Loucy (cell line): Measurements from ENCODE around the gene DCTN5.

Experiments used
- H2AFZ ChIP-seq: fragments of 200-600 bp; sonication (generic); 2 replicates; pipeline ENCODE4 v1.6.0; 2016; ENCODE audit warnings: antibody characterized with exemption, mild to moderate bottlenecking, low read length, moderate library complexity
- H3F3A ChIP-seq: fragments of 200-600 bp; 2 replicates; pipeline ENCODE4 v1.6.0; 2016; ENCODE audit warnings: antibody characterized with exemption, low read depth, mild to moderate bottlenecking
- H3K27me3 ChIP-seq: fragments of 200-600 bp; sonication (generic); 2 replicates; pipeline ENCODE4 v1.6.1; 2014; ENCODE audit warnings: low read length, mild to moderate bottlenecking; ENCODE audit not compliant: insufficient read depth, poor library complexity, severe bottlenecking
- H3K36me3 ChIP-seq: fragments of 200-600 bp; sonication (generic); 2 replicates; pipeline ENCODE4 v1.6.1; 2016; ENCODE audit warnings: low read length; ENCODE audit not compliant: insufficient read depth
- H3K4me1 ChIP-seq: fragments of 200-600 bp; sonication (generic); 2 replicates; pipeline ENCODE4 v1.5.1; 2014; ENCODE audit warnings: low read length, mild to moderate bottlenecking; ENCODE audit not compliant: insufficient read depth, poor library complexity, severe bottlenecking
- H3K4me2 ChIP-seq: fragments of 200-600 bp; sonication (generic); 2 replicates; pipeline ENCODE4 v1.6.0; 2014; ENCODE audit warnings: antibody characterized with exemption, low read length, low read depth, mild to moderate bottlenecking; ENCODE audit not compliant: poor library complexity, severe bottlenecking
- H3K4me3 ChIP-seq: fragments of 200-600 bp; sonication (generic); 2 replicates; pipeline ENCODE4 v1.5.1; 2014; ENCODE audit warnings: low read length, mild to moderate bottlenecking, mixed read lengths; ENCODE audit not compliant: poor library complexity, severe bottlenecking
- H3K79me2 ChIP-seq: fragments of 200-600 bp; sonication (generic); 2 replicates; pipeline ENCODE4 v1.6.1; 2014; ENCODE audit warnings: low read length; ENCODE audit not compliant: insufficient read depth
- H3K9ac ChIP-seq: fragments of 200-600 bp; sonication (generic); 2 replicates; pipeline ENCODE4 v1.6.0; 2014; ENCODE audit warnings: mild to moderate bottlenecking, low read depth, low read length, moderate library complexity; ENCODE audit not compliant: poor library complexity, severe bottlenecking
- H3K9me2 ChIP-seq: fragments of 200-600 bp; sonication (generic); replicated peaks from 2 replicates; pipeline ENCODE4 v1.6.1; 2016; ENCODE audit warnings: low read depth, low read length, mixed read lengths
- H3K9me3 ChIP-seq: fragments of 200-600 bp; sonication (generic); 2 replicates; pipeline ENCODE4 v1.6.1; 2014; ENCODE audit warnings: mild to moderate bottlenecking, antibody characterized with exemption, low read length, low read depth; ENCODE audit not compliant: insufficient read depth
- H4K20me1 ChIP-seq: fragments of 200-600 bp; sonication (generic); 2 replicates; pipeline ENCODE4 v1.6.0; 2014; ENCODE audit warnings: antibody characterized with exemption, low read length, mild to moderate bottlenecking; ENCODE audit not compliant: insufficient read depth, poor library complexity, severe bottlenecking
- EZH2phosphoT487 ChIP-seq: fragments of 200-600 bp; IDR thresholded peaks from 2 replicates; pipeline ENCODE4 v1.6.1; 2018; ENCODE audit warnings: antibody characterized with exemption, mild to moderate bottlenecking, moderate library complexity, borderline replicate concordance
- TF ChIP-seq, protein P1 (sequence below): fragments of 200-600 bp; sonication (generic); conservative IDR thresholded peaks from 2 replicates; pipeline ENCODE4 v1.5.1; 2014; ENCODE audit warnings: mild to moderate bottlenecking, antibody characterized with exemption, low read length

Gene DCTN5

DNA sequence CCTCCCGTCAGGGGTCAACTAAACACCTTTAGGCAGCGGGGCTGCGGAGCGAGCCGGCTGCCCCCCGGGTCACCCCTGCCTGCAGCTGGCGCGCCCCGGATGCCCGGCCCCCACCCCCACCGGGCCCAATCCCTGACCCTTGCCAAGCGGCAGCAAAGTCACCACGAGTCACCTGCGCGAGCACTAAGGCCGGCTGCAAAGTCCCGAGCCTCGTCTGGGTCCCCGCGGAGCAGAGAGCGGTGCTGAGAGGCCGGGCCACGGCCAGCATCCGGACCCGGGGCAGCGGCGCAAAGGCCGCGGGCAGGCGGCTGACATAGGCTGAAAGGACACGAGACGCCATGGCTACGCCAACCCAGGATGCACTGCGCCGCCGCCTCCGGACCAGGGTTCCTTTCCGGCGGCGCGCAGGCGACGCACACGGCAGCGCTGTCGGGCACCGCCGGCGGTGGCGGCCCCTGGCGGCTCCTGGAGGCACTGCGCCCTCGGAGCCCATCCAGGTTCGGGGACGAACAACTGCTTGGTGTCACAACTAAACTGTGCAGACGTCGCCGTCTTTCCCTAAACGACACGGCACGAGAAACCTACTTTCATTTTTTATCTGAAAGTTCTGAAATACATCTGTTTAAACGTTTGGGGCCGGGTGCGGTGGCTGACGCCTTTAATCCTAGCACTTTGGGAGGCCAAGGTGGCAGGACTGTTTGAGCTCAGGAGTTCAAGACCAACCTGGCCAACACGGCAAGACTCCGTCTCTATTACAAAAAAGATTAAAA, 45.1 kb upstream of the DCTN5 start, which contains the start of gene NDUFAB1:
Gene NDUFAB1, minus strand, starts transcription at position 366 of the 770 bp plus-strand sequence. Its CDS starts 26 bp downstream, at position 340.
- TF ChIP-seq EZH2phosphoT487 = no peak
- TF ChIP-seq, protein P1, sequence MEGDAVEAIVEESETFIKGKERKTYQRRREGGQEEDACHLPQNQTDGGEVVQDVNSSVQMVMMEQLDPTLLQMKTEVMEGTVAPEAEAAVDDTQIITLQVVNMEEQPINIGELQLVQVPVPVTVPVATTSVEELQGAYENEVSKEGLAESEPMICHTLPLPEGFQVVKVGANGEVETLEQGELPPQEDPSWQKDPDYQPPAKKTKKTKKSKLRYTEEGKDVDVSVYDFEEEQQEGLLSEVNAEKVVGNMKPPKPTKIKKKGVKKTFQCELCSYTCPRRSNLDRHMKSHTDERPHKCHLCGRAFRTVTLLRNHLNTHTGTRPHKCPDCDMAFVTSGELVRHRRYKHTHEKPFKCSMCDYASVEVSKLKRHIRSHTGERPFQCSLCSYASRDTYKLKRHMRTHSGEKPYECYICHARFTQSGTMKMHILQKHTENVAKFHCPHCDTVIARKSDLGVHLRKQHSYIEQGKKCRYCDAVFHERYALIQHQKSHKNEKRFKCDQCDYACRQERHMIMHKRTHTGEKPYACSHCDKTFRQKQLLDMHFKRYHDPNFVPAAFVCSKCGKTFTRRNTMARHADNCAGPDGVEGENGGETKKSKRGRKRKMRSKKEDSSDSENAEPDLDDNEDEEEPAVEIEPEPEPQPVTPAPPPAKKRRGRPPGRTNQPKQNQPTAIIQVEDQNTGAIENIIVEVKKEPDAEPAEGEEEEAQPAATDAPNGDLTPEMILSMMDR = peak; percentile 81
- Histone ChIP-seq H4K20me1 (peaks cover 38% of the 10 kb centered on the region), H3K9me2 (no peaks in the 10 kb centered on the region), H3K9ac (peak within 1 kb of the TSS; percentile 92), H3K4me1 (peaks cover 9% of the 10 kb centered on the region), H3K79me2 (peaks cover 47% of the 10 kb centered on the region), H3K36me3 (peaks cover 13% of the 10 kb centered on the region; the same call in 1 of the 2 replicates), H3K4me3 (peak within 1 kb of the TSS; percentile 96), H3K9me3 (no peaks in the 10 kb centered on the region), H2AFZ (peak within 1 kb of the TSS; percentile 98), H3F3A (no peaks in the 10 kb centered on the region), H3K27me3 (no peaks in the 10 kb centered on the region), H3K4me2 (peak within 1 kb of the TSS; percentile 100)

DNA sequence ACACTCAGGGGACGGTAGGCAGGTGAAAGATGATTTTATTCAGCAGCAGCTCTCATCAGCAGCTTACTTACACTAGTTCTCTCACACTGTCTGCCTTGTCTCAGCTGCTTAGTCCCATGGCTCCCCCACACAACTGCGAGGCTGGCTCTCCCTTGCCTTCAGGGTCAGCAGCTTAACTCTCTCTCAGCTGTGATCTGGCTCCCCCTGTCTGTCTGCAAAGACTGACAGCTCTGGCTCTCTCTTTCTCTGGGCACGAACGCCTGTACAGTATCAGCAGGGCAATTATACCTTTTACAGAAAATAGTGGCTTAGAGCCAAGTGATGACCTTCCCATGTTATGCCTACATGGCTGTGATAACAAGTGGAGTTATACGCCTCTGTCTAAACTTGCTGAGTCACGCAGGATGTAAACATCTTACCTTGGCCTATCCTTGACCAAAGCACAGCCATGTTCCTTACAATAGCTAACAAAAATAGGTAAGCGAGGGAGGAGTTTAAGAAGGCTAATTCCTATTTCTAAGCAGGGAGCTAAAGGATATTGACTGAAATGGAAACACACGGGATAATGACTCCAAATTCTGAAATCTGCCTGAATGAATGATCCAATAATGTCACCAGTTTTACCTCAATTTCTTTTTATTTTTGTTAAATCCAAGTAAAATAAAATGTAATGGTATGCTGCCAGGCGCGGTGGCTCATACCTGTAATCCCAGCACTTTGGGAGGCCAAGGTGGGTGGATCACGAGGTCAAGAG, 44.1 kb upstream of the DCTN5 start:
- no peak for TF ChIP-seq EZH2phosphoT487
- TF ChIP-seq, protein P1 = peak; percentile 50
- Histone ChIP-seq H3K9ac (peak overlapping the region; percentile 92), H3K9me2 (no peaks in the 10 kb centered on the region), H3K79me2 (peaks cover 36% of the 10 kb centered on the region), H3K36me3 (peaks cover 4% of the 10 kb centered on the region; the same call in 1 of the 2 replicates), H3K4me2 (peak overlapping the region; percentile 72), H3K4me1 (peaks cover 9% of the 10 kb centered on the region), H3K4me3 (peak overlapping the region; percentile 96), H4K20me1 (peaks cover 31% of the 10 kb centered on the region), H3F3A (no peaks in the 10 kb centered on the region), H3K9me3 (no peaks in the 10 kb centered on the region), H3K27me3 (no peaks in the 10 kb centered on the region), H2AFZ (peak overlapping the region; percentile 98; the same call in 1 of the 2 replicates)

DNA sequence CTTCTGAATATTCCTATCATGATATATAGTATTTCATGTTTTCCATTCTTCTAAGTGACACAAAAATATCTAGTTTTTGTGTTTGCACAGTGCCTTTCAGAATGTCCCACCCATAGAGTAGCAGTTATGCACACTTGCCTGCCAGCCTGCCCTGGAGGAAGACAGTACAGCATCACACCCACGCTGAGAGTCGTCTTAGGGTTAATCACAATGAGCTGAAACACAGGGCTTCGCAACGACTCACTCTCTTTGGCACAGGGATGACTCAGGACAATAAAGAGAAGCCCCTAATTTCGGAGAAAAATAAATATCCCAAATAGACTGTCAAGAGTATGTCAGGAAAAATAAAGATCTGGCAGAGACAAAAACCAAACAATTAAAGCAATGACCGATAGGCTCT, 33.5 kb upstream of the DCTN5 start:
- Histone ChIP-seq H3K9ac (no peak overlapping the region), H3K4me3 (no peak overlapping the region), H3F3A (no peaks in the 10 kb centered on the region), H3K9me3 (no peaks in the 10 kb centered on the region), H4K20me1 (no peaks in the 10 kb centered on the region), H2AFZ (no peak overlapping the region), H3K79me2 (no peaks in the 10 kb centered on the region), H3K9me2 (no peaks in the 10 kb centered on the region), H3K27me3 (no peaks in the 10 kb centered on the region), H3K4me1 (no peaks in the 10 kb centered on the region), H3K36me3 (peaks cover 33% of the 10 kb centered on the region; the same call in 1 of the 2 replicates), H3K4me2 (no peak overlapping the region)
- no peak for TF ChIP-seq EZH2phosphoT487
- TF ChIP-seq, protein P1 = no peak
